ENCODE results near the gene TSHR.

The TSHR gene

DNA sequence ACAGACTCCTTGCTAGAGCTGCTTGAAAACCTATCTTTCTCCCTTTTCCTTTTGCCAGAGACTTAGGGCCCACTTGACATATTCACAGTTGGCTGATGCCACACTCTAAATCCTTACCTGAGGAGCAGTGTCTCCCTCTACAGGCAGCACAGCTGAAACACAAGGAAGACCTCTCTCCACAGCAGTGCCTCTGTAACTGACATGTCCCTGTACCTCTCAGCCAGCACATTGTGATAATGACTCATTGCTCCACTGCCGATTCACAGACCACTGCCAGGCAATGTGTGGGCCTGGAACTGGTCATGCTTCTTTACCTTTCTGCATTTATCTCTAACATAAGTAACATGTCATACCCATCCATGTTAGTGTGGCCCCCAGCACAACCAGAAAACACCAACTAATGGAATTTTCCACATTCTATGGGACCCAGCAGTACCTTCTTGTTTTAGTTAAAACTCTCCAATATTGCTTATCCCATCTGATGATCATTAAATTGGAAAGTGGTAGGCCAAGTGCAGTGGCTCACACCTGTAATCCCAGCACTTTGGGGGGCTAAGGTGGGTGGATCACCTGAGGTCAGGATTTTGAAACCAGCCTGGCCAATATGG is 208.8 kb downstream of the TSHR start:
- TF ChIP-seq, protein P1, sequence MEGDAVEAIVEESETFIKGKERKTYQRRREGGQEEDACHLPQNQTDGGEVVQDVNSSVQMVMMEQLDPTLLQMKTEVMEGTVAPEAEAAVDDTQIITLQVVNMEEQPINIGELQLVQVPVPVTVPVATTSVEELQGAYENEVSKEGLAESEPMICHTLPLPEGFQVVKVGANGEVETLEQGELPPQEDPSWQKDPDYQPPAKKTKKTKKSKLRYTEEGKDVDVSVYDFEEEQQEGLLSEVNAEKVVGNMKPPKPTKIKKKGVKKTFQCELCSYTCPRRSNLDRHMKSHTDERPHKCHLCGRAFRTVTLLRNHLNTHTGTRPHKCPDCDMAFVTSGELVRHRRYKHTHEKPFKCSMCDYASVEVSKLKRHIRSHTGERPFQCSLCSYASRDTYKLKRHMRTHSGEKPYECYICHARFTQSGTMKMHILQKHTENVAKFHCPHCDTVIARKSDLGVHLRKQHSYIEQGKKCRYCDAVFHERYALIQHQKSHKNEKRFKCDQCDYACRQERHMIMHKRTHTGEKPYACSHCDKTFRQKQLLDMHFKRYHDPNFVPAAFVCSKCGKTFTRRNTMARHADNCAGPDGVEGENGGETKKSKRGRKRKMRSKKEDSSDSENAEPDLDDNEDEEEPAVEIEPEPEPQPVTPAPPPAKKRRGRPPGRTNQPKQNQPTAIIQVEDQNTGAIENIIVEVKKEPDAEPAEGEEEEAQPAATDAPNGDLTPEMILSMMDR (IDR thresholded peaks at IDR 0.05; ENCODE audit: poor library complexity, severe bottlenecking) = peak; percentile 62
- ATAC-seq (ENCODE audit: low read depth) = peak; percentile 84
- Histone ChIP-seq H3K36me3 (ENCODE audit: low read depth) (no peaks in the 10 kb centered on the region), H3K27me3 (ENCODE audit: insufficient read depth, poor library complexity, severe bottlenecking) (no peaks in the 10 kb centered on the region), H3K27ac (ENCODE audit: poor library complexity, severe bottlenecking) (no peak overlapping the region), H3K4me1 (ENCODE audit: insufficient read depth, poor library complexity, severe bottlenecking) (no peaks in the 10 kb centered on the region), H3K4me3 (ENCODE audit: severe bottlenecking) (no peak overlapping the region), H3K9me3 (ENCODE audit: severe bottlenecking) (no peaks in the 10 kb centered on the region)
- no peak for DNase-seq (ENCODE audit: low spot score)

DNA sequence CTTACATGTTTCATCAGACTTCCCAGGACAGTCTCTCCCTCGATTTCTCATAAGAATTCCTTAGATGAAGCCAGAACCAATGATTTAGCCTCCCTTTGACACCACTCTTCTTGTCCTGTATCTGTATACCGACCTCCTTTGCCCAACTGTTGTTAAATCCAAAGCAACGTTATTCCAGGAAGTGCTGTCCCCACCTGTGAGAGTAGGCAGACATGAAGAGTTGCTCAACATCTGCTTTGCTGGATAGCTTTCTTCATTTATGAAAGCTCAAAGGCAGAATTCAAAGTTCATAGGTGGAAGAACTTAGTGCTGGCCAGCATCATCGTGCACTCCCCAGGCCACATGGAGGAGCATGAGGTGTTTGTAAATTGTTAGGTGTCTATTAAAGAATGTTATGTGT is 209.8 kb downstream of the TSHR start:
- Histone ChIP-seq H3K36me3 (ENCODE audit: low read depth) (no peaks in the 10 kb centered on the region), H3K4me3 (ENCODE audit: severe bottlenecking) (no peak overlapping the region), H3K27me3 (ENCODE audit: insufficient read depth, poor library complexity, severe bottlenecking) (no peaks in the 10 kb centered on the region), H3K4me1 (ENCODE audit: insufficient read depth, poor library complexity, severe bottlenecking) (peaks cover 3% of the 10 kb centered on the region), H3K9me3 (ENCODE audit: severe bottlenecking) (no peaks in the 10 kb centered on the region), H3K27ac (ENCODE audit: poor library complexity, severe bottlenecking) (no peak overlapping the region)
- no peak for DNase-seq (ENCODE audit: low spot score)
- TF ChIP-seq, protein P1 (IDR thresholded peaks at IDR 0.05; ENCODE audit: poor library complexity, severe bottlenecking) = no peak
- ATAC-seq (ENCODE audit: low read depth) = no peak

DNA sequence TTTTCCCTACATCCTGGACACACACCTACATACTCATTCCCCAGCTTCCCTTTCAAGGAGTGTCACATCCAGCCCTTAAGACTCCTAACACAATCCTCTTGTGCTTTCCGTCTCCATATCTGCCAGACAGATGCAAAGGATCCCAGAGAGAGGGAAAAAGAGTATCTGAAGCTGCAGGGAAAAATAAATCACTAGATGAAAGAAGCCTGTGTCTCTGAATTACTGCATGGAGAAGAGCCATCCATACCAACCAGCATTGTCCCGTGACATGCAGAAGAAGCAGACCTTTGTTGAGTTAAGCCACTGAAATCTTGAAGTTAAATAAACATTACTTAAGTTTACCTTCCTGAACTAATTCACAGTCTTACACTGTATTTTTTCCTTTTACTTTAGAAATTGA is 210.7 kb downstream of the TSHR start:
- Histone ChIP-seq H3K9me3 (ENCODE audit: severe bottlenecking) (no peaks in the 10 kb centered on the region), H3K4me1 (ENCODE audit: insufficient read depth, poor library complexity, severe bottlenecking) (peaks cover 3% of the 10 kb centered on the region), H3K36me3 (ENCODE audit: low read depth) (no peaks in the 10 kb centered on the region), H3K4me3 (ENCODE audit: severe bottlenecking) (no peak overlapping the region), H3K27ac (ENCODE audit: poor library complexity, severe bottlenecking) (no peak overlapping the region), H3K27me3 (ENCODE audit: insufficient read depth, poor library complexity, severe bottlenecking) (no peaks in the 10 kb centered on the region)
- TF ChIP-seq, protein P1 (IDR thresholded peaks at IDR 0.05; ENCODE audit: poor library complexity, severe bottlenecking) = no peak
- DNase-seq (ENCODE audit: low spot score) (no peak), ATAC-seq (ENCODE audit: low read depth) (no peak)

DNA sequence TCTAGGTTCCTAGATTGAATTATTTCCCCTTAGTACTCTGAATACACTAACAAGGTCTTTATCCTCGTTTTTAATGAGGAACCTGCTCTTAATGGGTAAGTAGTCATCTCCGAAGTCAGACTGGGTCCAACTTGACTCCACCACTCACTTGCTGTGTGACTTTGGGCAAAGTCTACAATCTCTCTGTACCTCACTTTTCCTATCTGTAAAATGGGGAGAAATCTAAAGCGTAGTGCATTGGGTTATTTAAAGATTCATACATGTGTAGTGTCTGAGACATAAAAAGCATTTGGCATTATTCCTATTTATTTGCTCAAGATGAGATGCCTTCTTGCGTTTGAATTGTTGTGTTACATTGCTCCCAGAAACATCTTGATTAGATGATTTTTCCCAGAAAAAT is 213.8 kb downstream of the TSHR start:
- no peaks in the 10 kb centered on the region for H3K27me3 ChIP-seq (ENCODE audit: insufficient read depth, poor library complexity, severe bottlenecking)
- no peaks in the 10 kb centered on the region for H3K9me3 ChIP-seq (ENCODE audit: severe bottlenecking)
- no peak for ATAC-seq (ENCODE audit: low read depth)
- H3K36me3 ChIP-seq (ENCODE audit: low read depth) = no peaks in the 10 kb centered on the region
- TF ChIP-seq, protein P1 (IDR thresholded peaks at IDR 0.05; ENCODE audit: poor library complexity, severe bottlenecking) = no peak
- no peak overlapping the region for H3K27ac ChIP-seq (ENCODE audit: poor library complexity, severe bottlenecking)
- DNase-seq (ENCODE audit: low spot score) = no peak
- H3K4me1 ChIP-seq (ENCODE audit: insufficient read depth, poor library complexity, severe bottlenecking) = peaks cover 6% of the 10 kb centered on the region
- H3K4me3 ChIP-seq (ENCODE audit: severe bottlenecking) = peak overlapping the region; percentile 38

DNA sequence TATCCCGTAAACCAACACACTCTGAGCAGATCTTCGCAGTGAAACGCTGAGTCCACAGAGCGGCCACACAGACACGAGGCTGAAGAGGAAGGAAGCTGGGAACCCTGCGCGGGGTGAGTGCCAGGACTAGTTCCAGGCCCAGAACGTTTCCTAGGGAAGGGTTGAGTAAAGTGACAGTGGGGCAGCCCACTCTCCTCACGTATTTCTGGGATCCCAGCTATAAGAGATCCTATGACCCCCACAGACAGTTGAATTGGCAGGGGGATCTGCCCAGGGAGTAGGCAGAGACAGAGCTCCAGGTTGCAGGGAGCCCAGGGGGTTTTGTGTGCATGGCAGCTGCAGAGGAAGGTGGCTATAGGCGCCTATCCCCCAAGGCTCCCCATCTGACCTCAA is 214.3 kb downstream of the TSHR start:
- TF ChIP-seq, protein P1 (IDR thresholded peaks at IDR 0.05; ENCODE audit: poor library complexity, severe bottlenecking) = no peak
- H3K4me3 ChIP-seq (ENCODE audit: severe bottlenecking) = peak overlapping the region; percentile 38
- H3K4me1 ChIP-seq (ENCODE audit: insufficient read depth, poor library complexity, severe bottlenecking) = peaks cover 6% of the 10 kb centered on the region
- peak overlapping the region; percentile 50 for H3K27ac ChIP-seq (ENCODE audit: poor library complexity, severe bottlenecking)
- ATAC-seq (ENCODE audit: low read depth) = peak; percentile 13
- no peak for DNase-seq (ENCODE audit: low spot score)
- no peaks in the 10 kb centered on the region for H3K27me3 ChIP-seq (ENCODE audit: insufficient read depth, poor library complexity, severe bottlenecking)
- no peaks in the 10 kb centered on the region for H3K9me3 ChIP-seq (ENCODE audit: severe bottlenecking)
- no peaks in the 10 kb centered on the region for H3K36me3 ChIP-seq (ENCODE audit: low read depth)

Data from RWPE2 (cell line).